AG20443 (cell line): ENCODE data around the gene GALNT18.

Experiments used
- DNase-seq: peaks from one replicate; pipeline ENCODE4 v3.0.0; 2012; ENCODE audit warnings: low spot score, mixed read lengths

GALNT18 gene

DNA sequence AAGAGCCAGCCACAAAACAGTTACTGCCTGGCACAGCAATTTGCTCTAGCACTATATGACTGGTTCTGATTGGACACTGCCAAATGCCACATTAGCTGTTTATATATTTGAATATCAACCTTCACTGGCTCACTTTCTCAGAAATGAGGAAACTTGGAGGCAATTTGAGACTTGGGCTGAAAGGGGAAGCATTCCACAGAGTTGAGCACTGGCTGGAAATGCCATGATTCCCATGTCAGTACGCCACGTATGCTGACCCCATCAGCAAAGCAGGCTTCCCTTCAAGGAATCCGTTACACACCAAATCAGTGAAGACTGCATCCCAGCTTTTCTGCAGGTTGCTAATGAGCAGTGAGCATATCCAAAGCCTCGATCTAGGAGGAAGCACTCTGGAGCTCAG lies 34.7 kb downstream of the GALNT18 start:
- DNase-seq, result no peak

DNA sequence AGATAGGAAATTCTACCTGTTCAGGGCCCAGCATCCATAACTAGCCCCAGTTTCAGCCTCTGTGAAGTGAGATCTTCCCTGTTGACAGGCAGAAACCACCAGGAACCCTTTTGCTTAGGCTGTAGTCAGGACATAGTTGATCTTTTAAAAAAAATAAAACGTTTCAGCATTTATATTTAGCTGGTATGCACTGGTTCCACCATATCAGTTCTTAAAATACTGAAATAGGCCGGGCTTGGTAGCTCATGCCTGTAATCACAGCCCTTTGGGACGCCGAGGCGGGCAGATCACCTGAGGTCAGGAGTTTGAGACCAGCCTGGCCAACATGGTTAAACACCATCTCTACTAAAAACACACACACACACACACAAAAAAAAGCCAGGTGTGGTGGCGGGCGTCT lies 35.3 kb downstream of the GALNT18 start:
- no peak for DNase-seq

- no peak for DNase-seq
Observed at GRCh38 chr11:11584937-11585336, 36.9 kb downstream of the GALNT18 start.

DNA sequence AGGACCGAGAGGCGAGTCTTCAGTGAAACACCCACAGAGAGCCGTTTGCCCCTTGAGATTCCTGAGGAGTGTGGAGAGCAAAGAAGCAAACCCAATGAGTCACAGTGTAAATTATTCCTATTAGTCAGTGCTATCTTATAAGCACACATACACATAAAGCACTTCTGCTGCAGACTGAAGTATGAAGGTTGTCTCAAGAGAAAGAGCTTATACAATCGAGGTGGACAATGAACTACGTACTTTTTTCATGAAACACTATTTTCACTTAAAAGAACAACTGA lies 37.3 kb downstream of the GALNT18 start:
- peak; percentile 69 for DNase-seq

GRCh38 chr11:11583801-11584529 lies 37.8 kb downstream of the GALNT18 start:
- DNase-seq, result no peak

DNA sequence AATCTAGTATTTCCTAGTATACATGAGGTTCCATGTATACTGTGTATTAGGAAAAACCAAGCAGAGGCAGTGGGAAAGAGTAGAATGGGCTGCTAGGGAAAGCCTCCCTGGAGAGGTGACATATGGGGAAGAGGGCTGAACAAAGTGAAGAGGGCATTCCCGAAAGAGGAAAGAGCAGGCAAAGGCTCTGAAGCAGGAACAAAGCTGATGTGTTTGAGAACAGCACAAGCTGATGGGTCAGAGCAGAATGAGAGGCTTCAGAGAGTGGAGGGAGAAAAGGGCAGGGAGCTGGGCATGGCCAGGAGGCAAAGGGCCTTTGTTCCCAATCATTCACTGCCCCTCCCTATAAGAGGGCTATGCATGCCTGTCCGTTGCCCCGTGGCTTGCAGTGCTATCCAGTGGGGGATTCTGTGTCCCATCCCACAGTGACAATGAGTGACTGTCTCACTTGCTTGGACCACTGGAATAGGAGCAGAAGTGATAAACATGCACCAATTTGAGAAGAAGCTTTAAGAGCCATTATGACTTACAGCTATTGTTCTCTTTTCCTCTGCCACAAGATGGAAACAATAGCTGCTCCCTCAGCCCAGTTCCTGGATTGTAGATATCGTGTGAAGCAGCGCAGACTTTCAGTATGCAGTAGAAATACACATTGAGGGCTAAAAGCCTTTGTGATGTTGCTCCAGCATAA lies 39.6 kb downstream of the GALNT18 start:
- DNase-seq, result no peak

GRCh38 chr11:11581481-11581880 lies 40.3 kb downstream of the GALNT18 start:
- no peak for DNase-seq

- no peak for DNase-seq
Observed at GRCh38 chr11:11580841-11581411, 40.9 kb downstream of the GALNT18 start.

- DNase-seq, result no peak
Observed at GRCh38 chr11:11580012-11580411, 41.8 kb downstream of the GALNT18 start.

- no peak for DNase-seq
Observed at GRCh38 chr11:11579012-11579988, 42.5 kb downstream of the GALNT18 start.

DNA sequence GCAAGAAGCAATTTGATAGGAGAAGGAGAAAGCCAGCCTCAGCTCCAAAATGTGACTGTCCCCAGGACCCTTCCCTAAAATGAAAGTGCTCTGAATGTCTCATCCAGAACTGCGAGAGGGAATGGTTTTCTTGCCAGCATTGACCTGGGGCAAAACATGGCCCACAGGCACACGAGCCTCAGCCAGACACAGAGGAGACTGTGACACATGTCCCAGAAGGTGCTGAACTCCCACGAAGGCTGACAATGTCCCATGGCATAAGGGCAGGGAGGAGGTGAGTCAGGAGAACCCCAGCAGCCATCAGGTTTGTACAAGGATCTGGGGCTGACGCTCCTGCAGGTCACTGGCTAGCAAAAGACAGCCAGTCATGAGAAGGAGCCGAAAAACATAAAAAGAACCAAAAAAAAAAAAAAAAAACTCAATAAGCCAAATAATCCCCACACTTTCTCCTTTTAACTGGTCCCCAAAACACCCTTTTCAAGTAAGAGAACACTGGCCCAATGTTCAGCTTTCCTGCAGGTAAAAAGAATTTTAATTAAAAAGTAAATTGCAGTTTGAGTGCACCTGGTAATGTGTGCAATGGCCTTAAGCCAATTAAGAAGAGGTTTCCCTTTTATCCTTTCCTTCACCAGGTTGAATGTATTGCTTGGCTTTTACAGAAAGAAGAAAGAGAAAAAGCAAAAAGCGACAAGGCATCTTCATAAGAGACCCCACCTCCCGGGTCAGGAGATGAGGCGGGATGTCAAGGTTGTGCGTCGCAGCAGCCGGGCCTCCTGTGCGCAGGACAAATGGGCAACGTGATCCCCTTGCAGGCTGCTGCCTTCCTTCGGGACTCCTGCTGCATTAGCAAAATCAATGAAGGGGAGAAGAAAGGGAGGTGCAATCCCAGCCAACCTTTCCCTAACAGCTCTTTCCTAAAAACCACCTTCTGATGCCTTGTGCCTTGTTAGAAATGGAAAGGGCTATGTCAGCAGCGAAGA lies 43.6 kb downstream of the GALNT18 start:
- no peak for DNase-seq

- DNase-seq, result no peak
Observed at GRCh38 chr11:11577251-11577855, 44.5 kb downstream of the GALNT18 start.

- no peak for DNase-seq
Observed at GRCh38 chr11:11574373-11575287, 47.2 kb downstream of the GALNT18 start.

GRCh38 chr11:11572386-11572785 lies 49.4 kb downstream of the GALNT18 start:
- peak; percentile 32 for DNase-seq

GRCh38 chr11:11571893-11572292 lies 49.9 kb downstream of the GALNT18 start:
- no peak for DNase-seq

- DNase-seq, result no peak
Observed at GRCh38 chr11:11570823-11571222, 51.0 kb downstream of the GALNT18 start.

- DNase-seq, result peak; percentile 45
Observed at GRCh38 chr11:11569936-11570491, 51.8 kb downstream of the GALNT18 start.

DNA sequence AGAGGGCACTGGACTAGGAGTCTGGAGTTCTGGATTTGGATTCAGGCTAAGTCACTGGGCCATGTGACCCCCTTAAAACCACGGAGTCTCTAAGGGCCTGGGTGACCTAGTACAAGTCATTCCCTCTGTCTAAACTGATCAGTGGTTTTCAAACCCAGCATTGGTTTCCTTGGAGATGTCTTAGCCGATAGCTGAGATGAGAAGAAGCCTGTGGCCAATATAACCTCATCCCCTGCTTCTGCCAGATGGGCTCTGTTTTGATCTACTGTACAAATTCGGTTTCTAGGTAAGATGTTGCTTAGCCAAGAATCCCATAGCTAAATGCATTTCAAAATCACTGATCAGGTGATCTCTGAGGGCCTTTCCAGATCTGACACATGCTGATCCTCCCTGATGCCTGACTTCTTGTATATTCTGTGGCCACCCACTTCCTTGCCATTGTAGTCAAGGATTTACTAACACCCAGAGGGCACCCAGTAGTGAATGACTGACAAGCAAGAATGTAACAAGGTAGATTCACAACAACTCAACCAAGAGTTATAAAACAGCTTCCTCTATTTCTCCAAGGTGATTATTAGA lies 53.1 kb downstream of the GALNT18 start:
- DNase-seq, result no peak
